Inflammatory macrophage treated with lipopolysaccharide for 1 hour (primary cell): ENCODE results near the gene PLK2.

ENCODE experiments used
- DNase-seq, 2 donors: peaks; one replicate each; pipeline ENCODE4 v3.0.0-alpha.2; 2020 to 2022

PLK2 gene

GRCh38 chr5:58460002-58460731, at the start of gene PLK2:
Gene PLK2, minus strand, starts transcription at chr5:58460086. Its CDS starts 127 bp downstream, at chr5:58459959.
- peak; percentile 76 to 97 for DNase-seq

GRCh38 chr5:58507715-58508114, 47.8 kb upstream of the PLK2 start:
- no peak for DNase-seq

DNA sequence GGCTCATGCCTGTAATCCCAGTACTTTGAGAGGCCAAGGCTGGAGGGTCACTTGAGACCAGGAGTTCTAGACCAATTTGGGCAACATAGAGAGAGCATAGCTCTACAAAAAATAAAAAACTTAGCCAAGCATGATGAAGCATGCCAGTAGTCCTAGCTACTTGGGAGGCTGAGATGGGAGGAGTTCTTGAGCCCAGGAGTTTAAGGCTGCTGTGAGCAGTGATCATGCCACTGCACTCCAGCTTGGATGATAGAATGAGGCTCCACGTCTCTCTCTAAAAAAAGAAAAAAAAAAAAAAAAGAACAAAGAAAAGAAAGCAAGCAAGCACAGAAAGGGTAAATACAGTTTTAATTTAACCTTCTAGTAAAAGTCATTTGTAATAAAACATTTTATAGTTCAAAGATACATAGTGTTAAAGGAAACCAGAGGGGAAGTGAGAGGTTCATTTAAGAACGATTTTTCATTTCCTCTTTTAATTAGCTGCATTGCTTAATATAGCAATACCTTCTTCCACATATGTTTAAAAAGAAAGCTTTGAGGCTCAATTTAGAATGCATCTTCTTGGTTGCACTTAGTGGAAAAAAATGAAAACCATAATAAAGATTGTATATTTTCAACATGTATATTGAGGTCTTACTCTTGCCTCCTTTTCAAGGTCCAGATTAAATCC, 46.2 kb upstream of the PLK2 start:
- DNase-seq = peak in 1 of 2 donors; percentile 30

- no peak for DNase-seq
Measured at GRCh38 chr5:58505502-58505901, 45.6 kb upstream of the PLK2 start.

- no peak for DNase-seq
Measured at GRCh38 chr5:58504766-58505165, 44.9 kb upstream of the PLK2 start.

- no peak for DNase-seq
Measured at GRCh38 chr5:58503390-58504046, 43.6 kb upstream of the PLK2 start.

DNA sequence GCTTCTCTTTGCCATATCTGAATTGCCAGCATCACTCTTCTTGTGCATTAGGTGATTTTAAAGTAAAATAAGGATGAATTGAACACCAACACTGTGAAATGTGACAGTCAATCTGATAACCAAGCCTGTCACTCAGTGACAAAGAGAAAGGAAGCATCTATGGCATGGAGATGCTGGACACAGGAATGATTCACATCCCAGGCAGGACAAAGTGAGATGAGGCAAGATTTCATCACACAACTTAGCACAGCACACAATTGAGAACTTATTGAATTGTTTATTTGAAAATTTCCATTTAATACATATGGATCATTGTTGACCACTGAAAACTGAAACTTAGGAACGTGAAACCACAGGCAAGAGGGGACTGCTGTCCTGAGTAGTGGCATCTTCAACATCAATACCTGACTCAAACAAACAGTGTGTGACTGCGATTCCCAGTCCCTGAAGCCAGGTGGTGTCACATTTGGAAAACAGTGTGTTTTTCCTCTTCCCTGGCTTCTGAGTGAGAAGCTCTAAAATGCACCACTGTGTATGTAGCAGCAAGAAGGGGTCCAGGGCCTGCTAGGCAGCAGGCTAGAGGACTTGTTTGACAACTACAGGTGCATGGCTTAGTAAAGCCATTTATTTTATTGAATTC, 42.0 kb upstream of the PLK2 start:
- DNase-seq = no peak

DNA sequence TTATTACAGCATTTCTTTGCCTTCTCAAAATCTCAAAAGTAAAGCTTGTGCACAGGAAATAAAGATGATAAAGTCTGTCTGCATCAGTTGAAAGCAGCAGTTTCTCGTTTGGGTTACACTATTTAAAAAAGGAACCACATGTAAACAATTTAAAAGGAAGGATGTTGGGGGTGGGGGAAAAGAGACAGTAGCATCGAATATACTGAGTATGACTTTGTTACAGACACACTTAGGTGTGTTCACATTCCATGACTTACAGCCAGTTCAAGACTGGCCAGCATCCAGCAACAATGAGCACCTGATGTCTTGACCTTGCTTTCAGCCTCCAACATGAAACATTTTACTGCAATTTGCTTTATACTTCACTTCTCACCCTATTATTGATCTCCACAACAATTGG, 40.1 kb upstream of the PLK2 start:
- peak in 1 of 2 donors; percentile 16 for DNase-seq

GRCh38 chr5:58499231-58499630, 39.3 kb upstream of the PLK2 start:
- no peak for DNase-seq

GRCh38 chr5:58498340-58498942, 38.6 kb upstream of the PLK2 start:
- peak in 1 of 2 donors; percentile 42 for DNase-seq

DNA sequence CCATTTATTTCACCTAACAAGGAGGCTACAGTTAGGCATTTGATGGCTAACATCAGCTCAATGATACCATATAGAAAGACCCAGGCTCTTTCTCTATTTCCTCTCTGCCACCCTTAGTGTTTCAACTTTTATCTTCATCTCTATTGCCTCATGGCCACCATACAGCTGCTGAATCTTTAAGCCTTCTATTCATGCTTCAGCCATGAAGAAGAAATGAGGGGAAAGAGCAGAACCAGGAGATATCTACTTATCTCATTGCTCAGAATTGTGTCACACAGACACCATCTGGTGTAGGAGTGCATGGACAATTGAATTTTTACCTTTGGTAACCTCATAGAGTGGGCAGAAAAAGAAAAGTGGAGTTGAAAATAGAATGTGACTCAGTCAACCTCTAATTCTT, 38.0 kb upstream of the PLK2 start:
- no peak for DNase-seq

- DNase-seq = no peak
Measured at GRCh38 chr5:58497386-58497785, 37.5 kb upstream of the PLK2 start.

- DNase-seq = no peak
Measured at GRCh38 chr5:58496488-58496887, 36.6 kb upstream of the PLK2 start.

GRCh38 chr5:58493141-58493540, 33.3 kb upstream of the PLK2 start:
- DNase-seq = no peak

GRCh38 chr5:58491216-58491892, 31.5 kb upstream of the PLK2 start, which contains the start of gene GAPT:
Gene GAPT, plus strand, starts transcription at chr5:58491435. Its CDS starts 3,102 bp downstream, at chr5:58494537.
- peak; percentile 62 to 66 for DNase-seq

GRCh38 chr5:58490402-58491050, 30.6 kb upstream of the PLK2 start:
- DNase-seq = no peak

DNA sequence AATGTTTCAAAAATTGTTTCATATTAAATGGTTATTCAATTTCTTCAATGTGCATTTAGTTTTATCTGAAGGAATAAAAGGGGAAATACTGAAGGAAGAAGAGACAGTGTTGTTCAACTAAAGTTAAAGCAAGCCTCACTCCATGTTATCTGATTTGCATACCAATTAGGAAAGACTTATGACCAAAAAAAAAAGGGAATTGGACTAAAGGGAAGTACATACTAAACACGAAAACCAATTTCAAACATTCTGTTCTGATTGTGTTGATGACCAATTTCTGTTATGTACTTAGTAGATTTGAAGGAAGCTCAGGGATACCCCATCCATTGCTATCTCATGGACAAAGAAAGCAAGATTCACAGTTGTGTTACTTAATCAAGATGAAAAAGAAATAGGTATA, 26.4 kb upstream of the PLK2 start:
- DNase-seq = peak; percentile 76 to 79

- no peak for DNase-seq
Measured at GRCh38 chr5:58484505-58484904, 24.6 kb upstream of the PLK2 start.

GRCh38 chr5:58482536-58482935, 22.6 kb upstream of the PLK2 start:
- no peak for DNase-seq

- no peak for DNase-seq
Measured at GRCh38 chr5:58481828-58482227, 21.9 kb upstream of the PLK2 start.

DNA sequence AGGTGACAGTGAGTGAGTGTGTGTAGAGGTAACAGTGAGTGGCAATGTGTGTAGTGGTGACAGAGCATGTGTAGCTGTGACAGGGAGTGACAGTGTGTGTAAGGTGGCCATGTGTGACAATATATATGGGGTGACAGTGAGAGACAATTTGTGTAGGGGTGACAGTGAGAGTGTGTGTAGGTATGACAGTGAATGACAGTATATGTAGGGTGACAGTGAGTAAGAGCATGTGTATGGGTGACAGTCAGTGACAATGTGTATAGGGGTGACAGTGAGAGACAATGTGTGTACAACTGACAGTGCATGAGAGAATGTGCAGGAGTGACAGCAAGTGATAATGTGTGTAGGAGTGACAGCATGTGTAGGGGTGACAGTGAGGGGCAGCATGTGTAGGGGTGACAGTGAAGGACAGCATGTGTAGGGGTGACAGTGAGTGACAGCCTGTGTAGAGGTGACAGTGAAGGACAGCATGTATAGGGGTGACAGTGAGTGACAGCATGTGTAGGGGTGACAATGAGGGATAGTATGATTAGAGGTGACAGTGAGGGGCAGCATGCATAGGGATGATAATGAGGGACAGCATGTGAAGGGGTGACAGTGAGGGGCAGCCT, 21.3 kb upstream of the PLK2 start:
- no peak for DNase-seq
